Muscle of leg (tissue), 11 donors: ENCODE results near the gene RBMS1. TPM values are rescaled to one million over a fixed set of nuclear protein-coding genes. Genes with fewer than 3 reads are reported as not detected.
"Not testable (repeated sequence)": the region's sequence is repeated elsewhere in the genome, so short reads cannot be mapped to it uniquely, and the experiment has no call there.

Source experiments
- DNase-seq: peaks from one replicate; pipeline ENCODE4 v3.0.0; 2013
- H3K27ac ChIP-seq: one replicate; pipeline ENCODE4 v1.5.1; 2013; ENCODE audit warnings: mild to moderate bottlenecking, low read length, control low read depth
- H3K27me3 ChIP-seq: one replicate; pipeline ENCODE4 v1.6.1; 2013; ENCODE audit warnings: low read length; ENCODE audit not compliant: control insufficient read depth, insufficient read depth
- H3K36me3 ChIP-seq: one replicate; pipeline ENCODE4 v1.6.1; 2013; ENCODE audit warnings: low read length; ENCODE audit not compliant: control insufficient read depth, insufficient read depth
- H3K4me1 ChIP-seq: one replicate; pipeline ENCODE4 v1.6.1; 2013; ENCODE audit warnings: low read length; ENCODE audit not compliant: control insufficient read depth, insufficient read depth
- H3K4me3 ChIP-seq: one replicate; pipeline ENCODE4 v1.5.1; 2013; ENCODE audit warnings: low read length, control low read depth
- H3K9me3 ChIP-seq: replicated peaks from 2 replicates; pipeline ENCODE4 v1.6.1; 2013; ENCODE audit warnings: low read depth, low read length; ENCODE audit not compliant: control insufficient read depth
- WGBS: methylation state at CpG from one replicate; pipeline ENCODE4 v1.1.5; 2013; ENCODE audit warnings: missing lambda C conversion rate; ENCODE audit not compliant: insufficient coverage; 5-methylcytosine and 5-hydroxymethylcytosine counted together
- polyA plus RNA-seq, 8 donors: library from polyadenylated mRNA; unstranded; fragments of 120-200 nt; gene quantifications; one replicate each; pipeline versions ENCODE4 v1.2.1 to v1.2.3, GENCODE V29; 2013; ENCODE audit warnings: inconsistent platforms in 1 of 8, low replicate concordance in 1 of 8; ENCODE audit not compliant: insufficient read length in 8 of 8, insufficient read depth in 1 of 8
- total RNA-seq: library from RNA; stranded (reverse); fragments of 120-200 nt; gene quantifications from one replicate; pipeline ENCODE4 v1.2.4, GENCODE V29; 2013

Gene RBMS1
- total and polyA plus RNA-seq, 9 donors, result 41.4 to 71.7 (median 56.6) TPM

GRCh38 chr2:160368988-160369930 lies 124.3 kb downstream of the RBMS1 start:
- Histone ChIP-seq H3K27me3 (no peaks in the 10 kb centered on the region), H3K36me3 (no peaks in the 10 kb centered on the region), H3K4me3 (no peak overlapping the region), H3K4me1 (peaks cover 42% of the 10 kb centered on the region), H3K9me3 (no peaks in the 10 kb centered on the region), H3K27ac (no peak overlapping the region)
- WGBS, result 33% methylated on average over 1 of the region's 7 CpGs
- DNase-seq, result no peak

GRCh38 chr2:160367887-160368286 lies 125.7 kb downstream of the RBMS1 start:
- peak overlapping the region; percentile 60 for H3K27ac ChIP-seq
- H3K36me3 ChIP-seq, result no peaks in the 10 kb centered on the region
- WGBS, result 25% methylated on average over 6 of the region's 7 CpGs
- DNase-seq, result peak; percentile 64
- no peak overlapping the region for H3K4me3 ChIP-seq
- H3K4me1 ChIP-seq, result peaks cover 41% of the 10 kb centered on the region
- no peaks in the 10 kb centered on the region for H3K27me3 ChIP-seq
- H3K9me3 ChIP-seq, result no peaks in the 10 kb centered on the region

GRCh38 chr2:160367139-160367538 lies 126.5 kb downstream of the RBMS1 start:
- H3K27me3 ChIP-seq, H3K9me3 ChIP-seq, H3K4me3 ChIP-seq, DNase-seq, H3K36me3 ChIP-seq: not testable (repeated sequence)
- Histone ChIP-seq H3K27ac (peak overlapping the region; percentile 60), H3K4me1 (peaks cover 36% of the 10 kb centered on the region)
- 40% methylated on average over 1 of the region's 4 CpGs for WGBS

GRCh38 chr2:160366474-160366873 lies 127.1 kb downstream of the RBMS1 start:
- no CpG with 5 or more reads among the region's 1 CpG for WGBS
- no peaks in the 10 kb centered on the region for H3K27me3 ChIP-seq
- H3K9me3 ChIP-seq, result no peaks in the 10 kb centered on the region
- H3K27ac ChIP-seq, result peak overlapping the region; percentile 79
- peaks cover 33% of the 10 kb centered on the region for H3K4me1 ChIP-seq
- no peak for DNase-seq
- H3K36me3 ChIP-seq, result no peaks in the 10 kb centered on the region
- no peak overlapping the region for H3K4me3 ChIP-seq

DNA sequence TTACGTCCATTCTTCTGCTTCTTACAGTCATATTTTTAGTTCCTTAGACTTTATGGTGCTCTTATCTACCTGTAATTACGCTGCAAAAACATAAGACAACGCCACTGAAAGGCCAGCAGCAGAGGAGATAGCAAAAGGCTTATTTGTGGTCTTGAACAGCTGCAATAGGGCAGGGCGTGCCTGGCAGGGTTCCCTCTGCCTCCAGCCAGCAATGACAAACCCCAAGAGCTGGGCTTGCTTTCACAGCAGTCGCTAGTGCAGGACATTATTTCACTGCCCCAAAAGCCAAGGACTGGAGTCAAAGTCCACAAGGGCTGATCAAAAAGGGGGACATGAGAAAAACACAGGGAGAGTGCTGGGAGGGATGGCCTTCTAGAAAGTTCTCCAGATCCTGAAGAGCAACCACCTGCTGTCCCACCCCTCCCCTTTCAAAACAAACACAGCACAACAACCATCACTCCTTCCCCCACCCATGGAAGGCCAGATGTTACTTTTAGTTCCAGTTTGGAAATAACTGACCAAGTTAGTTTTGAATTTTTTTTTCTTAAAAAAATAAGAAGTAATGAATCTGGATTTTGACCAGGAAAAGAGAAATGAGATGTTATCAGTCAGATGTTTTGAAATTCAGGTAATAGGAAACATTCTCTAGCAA lies 127.8 kb downstream of the RBMS1 start:
- peak overlapping the region; percentile 79 for H3K27ac ChIP-seq
- H3K36me3 ChIP-seq, result no peaks in the 10 kb centered on the region
- H3K9me3 ChIP-seq, result no peaks in the 10 kb centered on the region
- H3K27me3 ChIP-seq, result no peaks in the 10 kb centered on the region
- DNase-seq, result peak; percentile 94
- no peak overlapping the region for H3K4me3 ChIP-seq
- H3K4me1 ChIP-seq, result peaks cover 30% of the 10 kb centered on the region
- WGBS, result 45% methylated on average over 4 of the region's 5 CpGs

GRCh38 chr2:160364364-160364763 lies 129.2 kb downstream of the RBMS1 start:
- peaks cover 27% of the 10 kb centered on the region for H3K4me1 ChIP-seq
- WGBS, result 57% methylated on average over 1 of the region's 2 CpGs
- H3K36me3 ChIP-seq, result no peaks in the 10 kb centered on the region
- H3K9me3 ChIP-seq, result no peaks in the 10 kb centered on the region
- peak overlapping the region; percentile 52 for H3K27ac ChIP-seq
- no peak overlapping the region for H3K4me3 ChIP-seq
- H3K27me3 ChIP-seq, result no peaks in the 10 kb centered on the region
- DNase-seq, result peak; percentile 57

DNA sequence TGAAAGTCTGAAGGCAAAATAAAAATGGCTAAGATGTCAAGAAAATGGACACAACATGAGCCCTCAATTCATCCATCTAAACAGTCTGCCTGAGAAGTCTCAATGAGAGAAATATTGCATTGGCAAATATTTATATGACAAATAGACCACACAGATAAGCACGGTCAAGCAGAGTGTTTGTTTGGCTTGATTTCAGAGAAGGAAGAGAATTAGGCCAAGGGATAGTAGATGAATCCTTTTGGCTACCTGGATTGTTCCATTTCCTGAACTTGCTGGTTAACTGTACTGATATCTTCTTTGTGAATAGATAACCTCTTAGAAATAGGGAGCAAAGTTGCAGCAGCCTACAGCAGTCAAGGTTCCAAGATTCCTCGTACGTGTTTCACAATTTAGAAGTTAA lies 129.6 kb downstream of the RBMS1 start:
- no peak overlapping the region for H3K4me3 ChIP-seq
- no peaks in the 10 kb centered on the region for H3K27me3 ChIP-seq
- no peaks in the 10 kb centered on the region for H3K9me3 ChIP-seq
- no peaks in the 10 kb centered on the region for H3K36me3 ChIP-seq
- peak overlapping the region; percentile 52 for H3K27ac ChIP-seq
- no CpG with 5 or more reads among the region's 3 CpGs for WGBS
- peaks cover 24% of the 10 kb centered on the region for H3K4me1 ChIP-seq
- DNase-seq, result no peak

GRCh38 chr2:160363055-160363454 lies 130.6 kb downstream of the RBMS1 start:
- Histone ChIP-seq H3K4me1 (peaks cover 18% of the 10 kb centered on the region), H3K9me3 (no peaks in the 10 kb centered on the region), H3K27ac (no peak overlapping the region), H3K4me3 (no peak overlapping the region), H3K36me3 (no peaks in the 10 kb centered on the region), H3K27me3 (no peaks in the 10 kb centered on the region)
- WGBS, result 14% methylated on average over 1 of the region's 4 CpGs
- DNase-seq, result no peak

- no peaks in the 10 kb centered on the region for H3K27me3 ChIP-seq
- WGBS, result no CpG with 5 or more reads among the region's 2 CpGs
- H3K36me3 ChIP-seq, result no peaks in the 10 kb centered on the region
- peaks cover 14% of the 10 kb centered on the region for H3K4me1 ChIP-seq
- no peak overlapping the region for H3K27ac ChIP-seq
- no peaks in the 10 kb centered on the region for H3K9me3 ChIP-seq
- DNase-seq, result no peak
- H3K4me3 ChIP-seq, result no peak overlapping the region
Observed at GRCh38 chr2:160362541-160362940, 131.1 kb downstream of the RBMS1 start.

GRCh38 chr2:160362018-160362417 lies 131.6 kb downstream of the RBMS1 start:
- peaks cover 11% of the 10 kb centered on the region for H3K4me1 ChIP-seq

More at GRCh38 chr2:160362018-160362417, 131.6 kb downstream of the RBMS1 start:
- H3K27ac ChIP-seq, result no peak overlapping the region
- no peak for DNase-seq
- H3K27me3 ChIP-seq, result no peaks in the 10 kb centered on the region
- 80% methylated on average over 2 of the region's 4 CpGs for WGBS
- H3K9me3 ChIP-seq, result no peaks in the 10 kb centered on the region
- H3K36me3 ChIP-seq, result no peaks in the 10 kb centered on the region
- no peak overlapping the region for H3K4me3 ChIP-seq
